Spleen (tissue), 11 donors: ENCODE data around the gene KLK3. TPM values are rescaled to one million over a fixed set of nuclear protein-coding genes. Genes with fewer than 3 reads are reported as not detected.
A peak's percentile ranks its signal among the peaks of the same experiment; 100 is the strongest.

ENCODE experiments used
- DNase-seq: peaks from one replicate; pipeline ENCODE4 v3.0.0-alpha.2; 2020
- H3K27ac ChIP-seq, 8 donors: fragments of 200-600 bp; sonication (generic) in 7 of 8; 1 replicate in 4 of 8; 2 replicates in 4 of 8; pipeline versions ENCODE4 v1.5.0 to v1.8.0; 2016 to 2021; ENCODE audit warnings: inconsistent platforms in 4 of 8, mild to moderate bottlenecking in 4 of 8, moderate library complexity in 1 of 8
- H3K27me3 ChIP-seq, 7 donors: fragments of 200-600 bp; sonication (generic) in 6 of 7; replicated peaks in 1 of 7; 1 replicate in 4 of 7; 2 replicates in 3 of 7; pipeline versions ENCODE4 v1.5.0 to v1.8.0; 2016 to 2021; ENCODE audit warnings: inconsistent platforms in 3 of 7, mild to moderate bottlenecking in 1 of 7
- H3K36me3 ChIP-seq, 6 donors: fragments of 200-600 bp; sonication (generic) in 5 of 6; 1 replicate in 4 of 6; 2 replicates in 2 of 6; pipeline versions ENCODE4 v1.5.0 to v1.8.0; 2016 to 2021; ENCODE audit warnings: inconsistent platforms in 2 of 6
- H3K4me1 ChIP-seq, 6 donors: fragments of 200-600 bp; sonication (generic) in 5 of 6; 1 replicate in 3 of 6; 2 replicates in 3 of 6; pipeline versions ENCODE4 v1.5.0 to v1.8.0; 2016 to 2021; ENCODE audit warnings: inconsistent platforms in 3 of 6
- H3K4me3 ChIP-seq, 8 donors: fragments of 200-600 bp; sonication (generic) in 7 of 8; 1 replicate in 4 of 8; 2 replicates in 4 of 8; pipeline versions ENCODE4 v1.5.0 to v1.8.0; 2016 to 2021; ENCODE audit warnings: inconsistent platforms in 4 of 8, mild to moderate bottlenecking in 4 of 8, moderate library complexity in 2 of 8
- H3K9me3 ChIP-seq, 8 donors: fragments of 200-600 bp; sonication (generic) in 7 of 8; 1 replicate in 4 of 8; 2 replicates in 4 of 8; pipeline versions ENCODE4 v1.5.0 to v1.8.0; 2016 to 2021; ENCODE audit warnings: inconsistent platforms in 4 of 8
- CTCF ChIP-seq, 11 experiments: fragments of 200-600 bp in 7 of 11; fragments of 450-650 bp in 4 of 11; sonication (generic) in 4 of 11; IDR thresholded peaks in 8 of 11; conservative IDR thresholded peaks in 3 of 11; 1 replicate in 7 of 11; 2 replicates in 4 of 11; pipeline versions ENCODE4 v1.4.0 to v1.8.0; 2016 to 2021; ENCODE audit warnings: antibody characterized with exemption in 11 of 11, inconsistent platforms in 4 of 11, mild to moderate bottlenecking in 1 of 11
- POLR2A ChIP-seq, 3 donors: fragments of 450-650 bp; IDR thresholded peaks; one replicate each; pipeline ENCODE4 v1.5.1; 2017; ENCODE audit warnings: antibody characterized with exemption in 3 of 3, mild to moderate bottlenecking in 1 of 3
- POLR2AphosphoS5 ChIP-seq, 3 donors: sonication (generic); formaldehyde crosslinking; IDR thresholded peaks; one replicate each; pipeline ENCODE4 v1.5.1; 2017; ENCODE audit warnings: antibody characterized with exemption in 3 of 3
- WGBS, 5 donors: extraction: QIAGEN DNeasy Blood & Tissue Kit in 3 of 5; methylation state at CpG; one replicate each; pipeline versions ENCODE4 v1.1.5 to v1.1.7; 2013 to 2018; 5-methylcytosine and 5-hydroxymethylcytosine counted together
- intact Hi-C: fragments of 100-400 bp; cut with DNase I; formaldehyde crosslinking; loops from one replicate; pipeline ENCODE4 v1.15.0; 2023; ENCODE audit warnings: low total_unique reads
- polyA plus RNA-seq, 3 donors: library from polyadenylated mRNA; stranded (reverse); fragments of 200-250 nt; gene quantifications; one replicate each; pipeline ENCODE4 v1.2.1, GENCODE V29; 2013
- total RNA-seq, 7 donors: library from RNA; depleted of rRNA in 3 of 7; stranded (reverse); fragments of >200 nt in 3 of 7; fragmentation: NEBNext Ultra II Directional in 4 of 7; extraction: Animal tissue kit (Norgen Biotek cat#: 25700) in 4 of 7; gene quantifications; one replicate each; pipeline versions ENCODE4 v1.1.0 to v1.2.1, GENCODE V29; 2016 to 2021
- donor health status: healthy with polysubstance abuse.
- donor health status: DM: no; HTN: no; CAD: no; lungs with moderate emphysema.
- donor health status: DM: no; HTN: no; CAD: no.
- donor health status: Bipolar disorder and iron deficiency.
- donor health status: healthy.
- donor health status: DM: no; HTN: no; CAD: no.
- donor health status: DM: yes; HTN: yes; CAD: no.

KLK3 gene
- total and polyA plus RNA-seq, 10 donors: 0.03 TPM; not detected in 9

DNA sequence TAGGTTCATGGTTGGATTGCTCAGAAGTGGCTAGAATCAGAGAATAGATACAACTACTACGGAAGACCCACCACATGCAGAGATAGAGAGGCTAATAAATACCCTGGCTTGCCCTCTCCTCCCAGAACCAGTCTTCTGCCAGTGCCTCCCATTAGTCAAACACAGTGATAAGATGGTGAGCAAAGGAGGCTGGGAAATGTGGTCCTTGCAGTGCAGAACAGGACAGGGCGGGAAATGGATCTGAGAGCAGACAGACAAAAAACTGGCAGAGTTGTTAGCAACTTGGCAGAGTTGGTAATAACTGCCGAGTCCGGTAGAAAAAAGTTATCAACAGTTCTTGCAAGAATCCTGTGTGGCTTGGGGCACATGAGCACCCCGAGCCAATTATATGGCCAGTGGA is 39.8 kb upstream of the KLK3 start:
- Histone ChIP-seq H3K36me3 (no peaks in the 10 kb centered on the region), H3K27ac (no peak overlapping the region), H3K4me1 (peaks cover 0 to 21% (median 14%) of the 10 kb centered on the region in 6 donors), H3K9me3 (peaks cover 0 to 4% (median 0%) of the 10 kb centered on the region in 8 donors), H3K27me3 (peaks cover 0 to 73% (median 25%) of the 10 kb centered on the region in 7 donors), H3K4me3 (no peak overlapping the region)
- TF ChIP-seq POLR2AphosphoS5 (IDR thresholded peaks at IDR 0.05): no peak
- TF ChIP-seq POLR2A (IDR thresholded peaks at IDR 0.05): no peak
- TF ChIP-seq CTCF (IDR thresholded peaks at IDR 0.05 in 8 of 11, conservative IDR thresholded peaks at IDR 0.05 in 3 of 11): no peak
- DNase-seq: no peak
- intact Hi-C loops: no loop called here
- 81 to 87% (median 82%) methylated on average over 5 of the region's 5 CpGs for WGBS, 5 donors

- WGBS, 5 donors: 83 to 100% (median 100%) methylated on average over 1 of the region's 1 CpG
- Histone ChIP-seq H3K4me3 (no peak overlapping the region), H3K27me3 (peaks cover 0 to 79% (median 30%) of the 10 kb centered on the region in 7 donors), H3K4me1 (peaks cover 0 to 27% (median 17%) of the 10 kb centered on the region in 6 donors), H3K9me3 (peaks cover 0 to 4% (median 0%) of the 10 kb centered on the region in 8 donors), H3K27ac (no peak overlapping the region), H3K36me3 (no peaks in the 10 kb centered on the region)
- no peak for DNase-seq
- TF ChIP-seq CTCF (IDR thresholded peaks at IDR 0.05 in 8 of 11, conservative IDR thresholded peaks at IDR 0.05 in 3 of 11) (no peak), POLR2AphosphoS5 (IDR thresholded peaks at IDR 0.05) (no peak), POLR2A (IDR thresholded peaks at IDR 0.05) (no peak)
- intact Hi-C loops: no loop called here
These were observed 39.3 kb upstream of the KLK3 start for GRCh38 chr19:50815439-50815838.

DNA sequence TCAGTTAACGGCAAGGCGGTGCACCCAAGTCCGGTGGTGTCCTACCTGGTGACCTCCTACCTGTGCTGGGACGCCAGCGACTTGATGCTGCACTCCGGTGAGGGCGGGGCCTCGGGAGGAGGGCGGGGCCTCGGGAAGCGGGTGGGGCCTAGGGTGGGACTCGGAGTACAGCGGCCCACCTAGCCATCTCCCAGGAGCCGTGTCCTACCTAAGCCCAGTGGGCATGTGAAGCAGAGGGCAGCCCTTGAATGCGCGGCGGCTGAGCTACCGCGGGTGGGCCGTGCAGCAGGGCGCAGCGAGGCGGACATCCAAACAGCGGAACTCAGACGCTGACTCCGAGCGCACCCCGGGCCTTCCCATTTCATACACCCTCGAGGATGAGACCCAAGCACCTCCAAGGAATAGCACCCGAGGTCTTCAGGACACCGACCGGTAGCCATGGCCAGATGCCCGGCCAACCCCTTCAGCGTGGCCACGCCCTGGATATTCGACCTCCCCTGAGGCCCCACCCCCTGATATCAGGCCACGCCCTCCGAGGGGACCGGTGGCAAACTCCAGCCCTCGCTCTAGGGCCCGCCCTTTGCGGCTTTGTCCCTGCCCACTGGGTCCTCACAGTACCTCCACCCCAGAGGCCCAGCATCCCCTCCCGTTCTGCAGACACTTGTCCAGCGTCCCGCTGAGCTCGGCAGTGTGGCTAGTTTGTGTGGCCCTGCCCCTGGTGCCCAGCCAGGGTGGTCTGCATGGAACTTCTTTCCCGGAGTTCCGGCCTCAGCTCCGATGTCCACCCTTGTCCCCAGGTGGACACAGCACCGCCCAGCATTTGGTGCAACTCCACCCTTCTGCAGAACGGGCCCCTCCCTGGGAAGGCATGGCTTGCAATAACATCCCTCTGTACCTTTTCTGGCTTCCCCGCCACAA is 36.5 kb upstream of the KLK3 start:
- DNase-seq: peak; percentile 88
- intact Hi-C loops: no loop called here
- H3K4me1 ChIP-seq: peaks cover 0 to 39% (median 23%) of the 10 kb centered on the region in 6 donors
- WGBS, 5 donors: 7 to 25% (median 9%) methylated on average over 11 to 52 of the region's 52 CpGs
- H3K27ac ChIP-seq: peak overlapping the region in 4 of 8 donors; percentile 44 to 82 (median 70)
- no peaks in the 10 kb centered on the region for H3K36me3 ChIP-seq
- H3K4me3 ChIP-seq: peak overlapping the region in 7 of 8 donors; percentile 27 to 75 (median 41)
- peaks cover 0 to 94% (median 41%) of the 10 kb centered on the region in 7 donors for H3K27me3 ChIP-seq
- H3K9me3 ChIP-seq: peaks cover 0 to 4% (median 0%) of the 10 kb centered on the region in 8 donors
- TF ChIP-seq CTCF (IDR thresholded peaks at IDR 0.05 in 8 of 11, conservative IDR thresholded peaks at IDR 0.05 in 3 of 11): no peak
- TF ChIP-seq POLR2AphosphoS5 (IDR thresholded peaks at IDR 0.05): peak in 2 of 3 donors; percentile 21 to 39
- no peak for TF ChIP-seq POLR2A (IDR thresholded peaks at IDR 0.05)
